GM12872 (cell line): ENCODE data around the gene ADH5.

Experiments
- TF ChIP-seq, protein P1 (sequence below): IDR thresholded peaks from 3 replicates; pipeline ENCODE4 v1.5.1; 2011; ENCODE audit warnings: low read depth, mild to moderate bottlenecking, low read length, moderate library complexity; ENCODE audit not compliant: insufficient read depth

Gene ADH5

DNA sequence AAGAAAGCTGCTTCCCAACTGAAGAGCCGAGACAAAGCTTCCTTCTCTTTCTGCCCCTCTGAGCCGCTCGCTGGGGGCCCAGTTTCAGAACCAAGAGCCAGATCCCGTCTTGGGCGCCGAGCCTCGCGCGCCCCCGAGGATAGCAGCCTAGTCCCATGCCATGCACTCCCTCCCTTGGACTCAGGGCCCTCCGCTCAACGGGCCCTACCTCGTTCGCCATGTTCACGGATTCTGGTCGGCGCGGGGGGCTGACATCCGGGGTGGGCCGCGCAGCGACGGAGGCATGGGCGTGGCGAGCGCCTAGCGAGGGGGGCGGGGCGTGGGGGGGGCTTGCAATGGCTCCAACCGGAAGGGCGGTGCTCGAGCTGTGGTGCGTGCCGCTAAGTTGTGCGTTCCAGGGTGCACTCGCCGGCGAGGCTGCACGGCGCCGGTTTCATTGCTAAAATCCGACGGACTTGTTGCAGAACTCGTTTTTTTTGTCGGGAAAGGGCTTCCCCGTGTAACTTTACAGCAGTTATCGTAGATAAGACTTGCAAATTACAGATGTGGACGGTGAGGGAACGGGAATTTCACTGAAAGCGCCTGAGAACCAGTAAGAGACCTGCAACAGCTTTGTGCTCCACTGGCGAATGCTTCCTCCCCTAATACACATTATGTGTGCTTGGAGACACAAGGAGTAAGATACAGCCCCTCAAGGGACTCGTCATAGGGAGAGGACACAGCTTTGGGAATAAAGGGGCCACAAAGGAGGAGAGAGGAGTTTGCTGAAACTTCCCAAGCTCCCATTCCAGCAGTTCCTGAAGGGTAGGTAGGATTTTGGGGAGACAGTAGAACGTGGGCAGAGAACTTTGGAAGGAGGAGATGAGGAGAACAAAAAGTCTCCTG is at the start of gene ADH5:
Gene ADH5 (minus strand): TSS at position 308 of the 885 bp plus-strand sequence. CDS start 88 bp downstream, at position 220.
- TF ChIP-seq, protein P1, sequence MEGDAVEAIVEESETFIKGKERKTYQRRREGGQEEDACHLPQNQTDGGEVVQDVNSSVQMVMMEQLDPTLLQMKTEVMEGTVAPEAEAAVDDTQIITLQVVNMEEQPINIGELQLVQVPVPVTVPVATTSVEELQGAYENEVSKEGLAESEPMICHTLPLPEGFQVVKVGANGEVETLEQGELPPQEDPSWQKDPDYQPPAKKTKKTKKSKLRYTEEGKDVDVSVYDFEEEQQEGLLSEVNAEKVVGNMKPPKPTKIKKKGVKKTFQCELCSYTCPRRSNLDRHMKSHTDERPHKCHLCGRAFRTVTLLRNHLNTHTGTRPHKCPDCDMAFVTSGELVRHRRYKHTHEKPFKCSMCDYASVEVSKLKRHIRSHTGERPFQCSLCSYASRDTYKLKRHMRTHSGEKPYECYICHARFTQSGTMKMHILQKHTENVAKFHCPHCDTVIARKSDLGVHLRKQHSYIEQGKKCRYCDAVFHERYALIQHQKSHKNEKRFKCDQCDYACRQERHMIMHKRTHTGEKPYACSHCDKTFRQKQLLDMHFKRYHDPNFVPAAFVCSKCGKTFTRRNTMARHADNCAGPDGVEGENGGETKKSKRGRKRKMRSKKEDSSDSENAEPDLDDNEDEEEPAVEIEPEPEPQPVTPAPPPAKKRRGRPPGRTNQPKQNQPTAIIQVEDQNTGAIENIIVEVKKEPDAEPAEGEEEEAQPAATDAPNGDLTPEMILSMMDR: no peak

DNA sequence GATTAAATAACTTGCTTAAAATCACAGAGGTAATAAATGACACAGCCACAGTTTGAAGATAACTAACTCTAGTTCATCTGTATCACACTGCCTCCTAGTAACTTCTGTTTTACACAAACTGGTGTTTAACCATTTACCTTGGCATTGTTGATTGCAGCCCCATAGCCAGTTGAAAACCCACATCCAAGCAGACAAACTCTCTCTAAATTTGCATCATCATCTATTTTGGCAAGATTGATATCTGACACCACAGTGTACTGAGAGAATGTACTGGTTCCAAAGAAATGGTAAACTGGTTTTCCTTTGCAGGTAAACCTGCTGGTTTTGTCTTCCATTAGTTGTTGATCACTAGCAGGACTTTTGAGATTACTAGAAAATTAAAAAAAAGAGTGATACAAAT is 47.7 kb upstream of the ADH5 start:
- TF ChIP-seq, protein P1: no peak

DNA sequence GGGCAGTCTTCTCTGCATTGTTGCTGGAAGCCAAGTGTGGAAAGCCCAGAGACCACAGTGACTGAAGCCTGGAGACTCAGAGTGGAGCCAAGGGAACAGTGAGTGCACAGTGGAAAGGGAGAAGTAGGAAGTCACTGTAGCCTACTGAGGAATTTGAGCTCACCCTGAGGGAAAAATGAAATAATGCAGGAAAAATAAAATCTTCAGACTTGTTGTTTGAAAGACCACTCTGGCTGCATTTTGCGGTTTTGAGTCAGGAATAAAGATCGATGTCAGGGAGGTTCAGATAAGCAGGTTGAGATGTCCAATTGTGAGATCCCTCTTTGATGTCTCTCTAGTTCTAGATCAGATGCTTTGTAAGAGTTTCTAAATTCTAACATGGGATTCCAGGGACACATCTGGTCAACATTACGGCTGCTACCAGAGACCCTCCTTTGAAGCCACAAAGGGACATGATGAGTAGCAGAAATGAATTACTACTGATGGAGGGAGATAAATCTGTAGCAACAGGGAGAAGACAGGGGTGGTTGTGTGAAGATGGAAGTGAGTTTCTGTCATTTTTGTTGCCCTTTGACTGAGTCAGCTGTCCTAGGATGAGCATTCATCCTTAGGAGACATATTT is 47.1 kb upstream of the ADH5 start:
- TF ChIP-seq, protein P1: no peak

DNA sequence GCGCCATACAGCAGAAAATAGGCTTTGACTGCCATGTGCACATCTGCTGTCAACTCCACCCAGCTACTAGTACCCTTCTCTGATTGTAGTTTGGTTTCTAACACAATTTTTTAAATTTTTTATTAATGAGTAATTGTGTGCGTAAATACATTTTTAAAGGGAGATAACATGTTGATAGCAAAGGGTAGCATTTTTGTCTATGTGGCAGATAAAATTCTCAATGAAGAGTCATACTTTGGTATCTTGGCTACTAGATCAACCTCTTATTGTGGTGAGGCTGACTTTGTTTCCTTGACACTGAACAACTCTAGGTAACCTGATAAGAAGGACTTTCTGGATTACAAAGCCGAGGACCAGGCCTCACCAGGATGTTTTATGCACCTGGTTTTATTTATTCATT is 46.0 kb upstream of the ADH5 start:
- TF ChIP-seq, protein P1: no peak

DNA sequence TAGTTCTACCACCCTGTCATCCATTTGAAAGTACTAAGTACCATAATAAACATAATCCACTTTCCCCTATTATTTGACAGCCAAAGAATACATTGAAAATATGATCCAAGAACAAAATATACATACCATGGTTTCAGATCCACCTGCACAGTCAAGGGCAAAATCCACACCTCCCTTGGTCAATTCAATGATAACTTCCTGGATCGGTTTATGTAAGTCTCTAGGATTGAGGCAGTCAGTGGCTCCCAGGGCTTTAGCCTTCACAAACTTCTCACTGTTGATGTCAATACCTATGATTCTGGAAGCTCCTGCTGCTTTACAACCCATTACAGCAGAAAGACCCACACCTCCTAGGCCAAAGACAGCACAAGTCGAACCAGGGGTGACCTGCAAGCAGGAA is 42.8 kb upstream of the ADH5 start:
- TF ChIP-seq, protein P1: no peak

DNA sequence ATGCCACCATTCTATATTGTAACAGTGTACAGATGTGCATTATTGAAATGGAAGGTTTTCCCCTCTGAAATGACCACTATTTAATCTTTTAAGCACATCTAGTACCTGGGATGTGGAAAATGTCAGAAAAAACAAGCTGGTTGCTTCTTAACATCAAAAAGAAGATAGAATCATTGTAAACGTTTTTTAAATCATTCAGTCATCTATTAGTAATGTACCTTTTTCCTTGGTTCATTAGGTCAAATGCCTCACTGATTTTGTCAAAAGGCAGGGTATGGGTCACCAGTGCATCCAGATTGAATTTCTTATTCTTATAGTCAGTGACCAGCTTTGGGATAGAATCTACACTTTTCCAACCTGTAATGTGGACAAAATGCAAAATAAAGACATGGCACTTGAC is 37.8 kb upstream of the ADH5 start:
- TF ChIP-seq, protein P1: no peak

DNA sequence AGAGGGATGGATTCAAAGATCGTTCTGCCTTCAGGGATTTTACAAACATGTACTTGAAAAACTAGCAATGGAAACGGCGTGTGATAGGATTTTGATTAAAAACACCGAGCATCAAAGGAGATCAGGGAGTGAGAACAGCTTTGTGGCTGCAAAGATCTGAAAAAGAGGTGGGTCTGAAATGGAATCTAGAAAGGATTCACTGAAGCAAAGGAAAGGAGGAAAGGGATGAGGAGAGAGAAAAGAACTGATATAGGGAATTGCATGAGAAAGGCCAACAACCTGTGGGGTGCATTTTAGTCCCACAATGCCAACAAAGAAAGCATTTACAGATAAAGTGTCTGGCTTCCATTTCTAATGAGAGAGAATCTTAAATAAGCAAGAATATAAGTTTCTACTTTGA is 32.4 kb upstream of the ADH5 start:
- TF ChIP-seq, protein P1: no peak
